NB4 (cell line): ENCODE data around the gene GPATCH8.

Experiments used
- CTCF ChIP-seq: IDR thresholded peaks from one replicate; pipeline ENCODE4 v1.5.1; 2012; ENCODE audit warnings: low read depth, low read length
- MAX ChIP-seq: IDR thresholded peaks from 2 replicates; pipeline ENCODE4 v1.6.1; 2011; ENCODE audit warnings: low read depth, low read length
- MYC ChIP-seq: IDR thresholded peaks from 2 replicates; pipeline ENCODE4 v1.6.1; 2011; ENCODE audit warnings: low read depth, low read length
- POLR2A ChIP-seq: IDR thresholded peaks from 2 replicates; pipeline ENCODE4 v1.6.1; 2011; ENCODE audit warnings: mild to moderate bottlenecking; ENCODE audit not compliant: insufficient read length; ENCODE audit errors: extremely low read depth

- TF ChIP-seq CTCF (no peak), POLR2A (no peak), MAX (no peak), MYC (no peak)
Observed at GRCh38 chr17:44464037-44464436, 39.2 kb downstream of the GPATCH8 start.
